ENCODE measurements around the gene DNAJC30. TPM values are rescaled to one million over a fixed set of nuclear protein-coding genes. Genes with fewer than 3 reads are reported as not detected.
"Not testable (repeated sequence)": the region's sequence is repeated elsewhere in the genome, so short reads cannot be mapped to it uniquely, and the experiment has no call there.

DNAJC30 gene
- total RNA-seq, 2 donors from 2014 or later, result 4.3 to 5.8 TPM

GRCh38 chr7:73669288-73669701, 14.0 kb downstream of the DNAJC30 start:
- no peak overlapping the region for H3K27ac Mint-ChIP-seq
- peaks cover 42% of the 10 kb centered on the region for H3K27me3 Mint-ChIP-seq (ENCODE audit: low read depth)
- peaks cover 9% of the 10 kb centered on the region for H3K4me1 Mint-ChIP-seq (ENCODE audit: low read depth)
- no peaks in the 10 kb centered on the region for H3K9me3 Mint-ChIP-seq
- H3K36me3 Mint-ChIP-seq (ENCODE audit: insufficient read depth in 2 of 2), result no peaks in the 10 kb centered on the region
- ATAC-seq (replicated peaks in 1 of 2) (no peak), DNase-seq (no peak)
- no peak overlapping the region for H3K4me3 Mint-ChIP-seq

GRCh38 chr7:73668886-73669230, 14.4 kb downstream of the DNAJC30 start:
- peaks cover 46% of the 10 kb centered on the region for H3K27me3 Mint-ChIP-seq (ENCODE audit: low read depth)
- H3K9me3 Mint-ChIP-seq, result no peaks in the 10 kb centered on the region
- H3K4me1 Mint-ChIP-seq (ENCODE audit: low read depth), result peaks cover 9% of the 10 kb centered on the region
- no peaks in the 10 kb centered on the region for H3K36me3 Mint-ChIP-seq (ENCODE audit: insufficient read depth in 2 of 2)
- no peak overlapping the region for H3K27ac Mint-ChIP-seq
- DNase-seq (no peak), ATAC-seq (replicated peaks in 1 of 2) (no peak)
- H3K4me3 Mint-ChIP-seq, result peak overlapping the region; percentile 68 to 69

GRCh38 chr7:73668103-73668885, 15.0 kb downstream of the DNAJC30 start:
- H3K27me3 Mint-ChIP-seq (ENCODE audit: low read depth), result peaks cover 52% of the 10 kb centered on the region
- ATAC-seq (replicated peaks in 1 of 2) (no peak), DNase-seq (no peak)
- H3K4me1 Mint-ChIP-seq (ENCODE audit: low read depth), result peaks cover 9% of the 10 kb centered on the region
- no peak overlapping the region for H3K27ac Mint-ChIP-seq
- peak overlapping the region; percentile 68 to 69 for H3K4me3 Mint-ChIP-seq
- peaks cover 0 to under 1% of the 10 kb centered on the region in 2 donors for H3K9me3 Mint-ChIP-seq
- H3K36me3 Mint-ChIP-seq (ENCODE audit: insufficient read depth in 2 of 2), result peaks cover 0 to under 1% of the 10 kb centered on the region in 2 donors

GRCh38 chr7:73667344-73668102, 15.7 kb downstream of the DNAJC30 start, which contains the start of gene VPS37D:
VPS37D (plus strand) TSS chr7:73667831; CDS start chr7:73667959, 128 bp downstream.
- Mint-ChIP-seq H3K27me3 (ENCODE audit: low read depth) (peaks cover 58% of the 10 kb centered on the region), H3K4me3 (peak within 1 kb of the TSS; percentile 78 to 80), H3K27ac (no peak within 1 kb of the TSS), H3K36me3 (ENCODE audit: insufficient read depth in 2 of 2) (peaks cover 0 to 2% of the 10 kb centered on the region in 2 donors), H3K9me3 (peaks cover 0 to 4% of the 10 kb centered on the region in 2 donors), H3K4me1 (ENCODE audit: low read depth) (peaks cover 9% of the 10 kb centered on the region)
- peak; percentile 93 to 98 for DNase-seq
- ATAC-seq (replicated peaks in 1 of 2), result peak; percentile 97 to 98

- no peak for DNase-seq
- no peak overlapping the region for H3K4me3 Mint-ChIP-seq
- H3K27ac Mint-ChIP-seq, result no peak overlapping the region
- no peak for ATAC-seq (replicated peaks in 1 of 2)
- peaks cover 9% of the 10 kb centered on the region for H3K4me1 Mint-ChIP-seq (ENCODE audit: low read depth)
- peaks cover 46% of the 10 kb centered on the region for H3K27me3 Mint-ChIP-seq (ENCODE audit: low read depth)
- peaks cover 0 to 3% of the 10 kb centered on the region in 2 donors for H3K36me3 Mint-ChIP-seq (ENCODE audit: insufficient read depth in 2 of 2)
- peaks cover 0 to 4% of the 10 kb centered on the region in 2 donors for H3K9me3 Mint-ChIP-seq
Observed at GRCh38 chr7:73663033-73663432, 20.2 kb downstream of the DNAJC30 start.

GRCh38 chr7:73660594-73660993, 22.7 kb downstream of the DNAJC30 start:
- H3K4me1 Mint-ChIP-seq (ENCODE audit: low read depth); H3K9me3 Mint-ChIP-seq; H3K36me3 Mint-ChIP-seq (ENCODE audit: insufficient read depth in 2 of 2); ATAC-seq (replicated peaks in 1 of 2); DNase-seq; H3K27ac Mint-ChIP-seq; H3K4me3 Mint-ChIP-seq: not testable (repeated sequence)
- H3K27me3 Mint-ChIP-seq (ENCODE audit: low read depth), result peaks cover 39% of the 10 kb centered on the region

- ATAC-seq (replicated peaks in 1 of 2) (no peak), DNase-seq (no peak)
- Mint-ChIP-seq H3K27ac (no peak overlapping the region), H3K9me3 (peaks cover 0 to 4% of the 10 kb centered on the region in 2 donors), H3K4me3 (no peak overlapping the region), H3K36me3 (ENCODE audit: insufficient read depth in 2 of 2) (peaks cover 0 to 3% of the 10 kb centered on the region in 2 donors), H3K4me1 (ENCODE audit: low read depth) (peaks cover 5% of the 10 kb centered on the region), H3K27me3 (ENCODE audit: low read depth) (peaks cover 34% of the 10 kb centered on the region)
Observed at GRCh38 chr7:73659983-73660382, 23.3 kb downstream of the DNAJC30 start.

- not testable (repeated sequence) for H3K4me3 Mint-ChIP-seq; H3K27ac Mint-ChIP-seq; DNase-seq; H3K36me3 Mint-ChIP-seq (ENCODE audit: insufficient read depth in 2 of 2); H3K4me1 Mint-ChIP-seq (ENCODE audit: low read depth); H3K9me3 Mint-ChIP-seq; ATAC-seq (replicated peaks in 1 of 2)
- H3K27me3 Mint-ChIP-seq (ENCODE audit: low read depth), result peaks cover 32% of the 10 kb centered on the region
Observed at GRCh38 chr7:73655309-73655708, 27.9 kb downstream of the DNAJC30 start.

- Mint-ChIP-seq H3K4me3 (no peak overlapping the region), H3K36me3 (ENCODE audit: insufficient read depth in 2 of 2) (no peaks in the 10 kb centered on the region), H3K9me3 (no peaks in the 10 kb centered on the region), H3K27me3 (ENCODE audit: low read depth) (peaks cover 50% of the 10 kb centered on the region), H3K4me1 (ENCODE audit: low read depth) (peaks cover 18% of the 10 kb centered on the region), H3K27ac (no peak overlapping the region)
- ATAC-seq (replicated peaks in 1 of 2) (no peak), DNase-seq (no peak)
Observed at GRCh38 chr7:73652541-73652949, 30.7 kb downstream of the DNAJC30 start.

- Mint-ChIP-seq H3K27ac (no peak overlapping the region), H3K36me3 (ENCODE audit: insufficient read depth in 2 of 2) (no peaks in the 10 kb centered on the region), H3K9me3 (no peaks in the 10 kb centered on the region), H3K4me3 (no peak overlapping the region), H3K4me1 (ENCODE audit: low read depth) (peaks cover 18% of the 10 kb centered on the region), H3K27me3 (ENCODE audit: low read depth) (peaks cover 64% of the 10 kb centered on the region)
- DNase-seq (no peak), ATAC-seq (replicated peaks in 1 of 2) (no peak)
Observed at GRCh38 chr7:73650524-73650923, 32.7 kb downstream of the DNAJC30 start.

GRCh38 chr7:73649576-73649975, 33.7 kb downstream of the DNAJC30 start:
- no peak overlapping the region for H3K27ac Mint-ChIP-seq
- ATAC-seq (replicated peaks in 1 of 2), result no peak
- peaks cover 73% of the 10 kb centered on the region for H3K27me3 Mint-ChIP-seq (ENCODE audit: low read depth)
- DNase-seq, result no peak
- H3K4me3 Mint-ChIP-seq, result peak overlapping the region; percentile 16 to 37
- peaks cover 18% of the 10 kb centered on the region for H3K4me1 Mint-ChIP-seq (ENCODE audit: low read depth)
- no peaks in the 10 kb centered on the region for H3K36me3 Mint-ChIP-seq (ENCODE audit: insufficient read depth in 2 of 2)
- no peaks in the 10 kb centered on the region for H3K9me3 Mint-ChIP-seq

- Mint-ChIP-seq H3K36me3 (ENCODE audit: insufficient read depth in 2 of 2) (no peaks in the 10 kb centered on the region), H3K9me3 (no peaks in the 10 kb centered on the region), H3K27me3 (ENCODE audit: low read depth) (peaks cover 75% of the 10 kb centered on the region), H3K4me1 (ENCODE audit: low read depth) (peaks cover 18% of the 10 kb centered on the region), H3K27ac (no peak overlapping the region), H3K4me3 (peak overlapping the region; percentile 81 to 87)
- ATAC-seq (replicated peaks in 1 of 2), result no peak
- no peak for DNase-seq
Observed at GRCh38 chr7:73648593-73649332, 34.5 kb downstream of the DNAJC30 start.
